Lower leg skin (tissue), 3 donors: ENCODE measurements around the gene ADAT1.

Experiments
- CTCF ChIP-seq, 3 donors: fragments of 450-650 bp; IDR thresholded peaks; one replicate each; pipeline ENCODE4 v1.5.1; 2016; ENCODE audit warnings: antibody characterized with exemption in 3 of 3, mild to moderate bottlenecking in 3 of 3, moderate library complexity in 2 of 3
- POLR2A ChIP-seq, 2 donors: fragments of 450-650 bp; IDR thresholded peaks; one replicate each; pipeline ENCODE4 v1.6.1; 2016 to 2017; ENCODE audit warnings: antibody characterized with exemption in 2 of 2, mild to moderate bottlenecking in 1 of 2, moderate library complexity in 1 of 2

DNA sequence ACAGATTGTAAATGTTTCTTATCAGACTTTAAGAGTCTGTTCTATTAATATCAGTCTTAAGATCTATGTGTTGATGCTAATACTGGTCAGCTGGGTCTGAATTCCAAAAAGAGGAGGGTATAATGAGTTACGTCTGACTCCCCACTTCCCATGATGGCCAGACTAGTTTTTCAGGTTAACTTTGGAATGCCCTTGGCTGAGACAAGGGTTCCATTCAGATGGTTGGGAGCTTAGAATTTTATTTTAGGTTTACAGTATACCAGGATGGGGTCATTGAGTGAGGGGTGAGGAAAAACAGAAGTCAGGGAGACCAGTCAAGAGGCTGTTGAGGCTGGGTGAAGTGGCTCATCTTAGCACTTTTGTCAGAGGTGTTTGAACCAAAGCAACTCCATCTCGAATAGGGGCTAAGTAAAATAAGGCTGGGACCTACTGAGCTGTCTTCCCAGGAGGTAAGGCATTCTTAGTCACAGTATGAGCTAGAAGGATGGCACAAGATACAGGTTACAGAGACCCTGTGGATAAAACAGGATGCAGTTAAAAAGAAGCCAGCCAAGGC, 64.2 kb downstream of the ADAT1 start:
- TF ChIP-seq CTCF (IDR thresholded peaks at IDR 0.05) = no peak
- no peak for TF ChIP-seq POLR2A (IDR thresholded peaks at IDR 0.05)
